IMR-90 (cell line): Measurements from ENCODE around the gene SGSH. TPM values are rescaled to one million over a fixed set of nuclear protein-coding genes. Genes with fewer than 3 reads are reported as not detected.

Experiments used
- ATAC-seq: fragments of 200-7000 bp; cut with Tn5 transposase; 2 replicates; pipeline ENCODE4 v1.9.1; 2020; ENCODE audit warnings: low read depth, mild to moderate bottlenecking, moderate library complexity
- BruUV-seq: library from RNA; stranded (reverse); fragments of 400-500 nt; replicated peaks from 2 replicates; lab custom pipeline; 2021; lab: Mats Ljungman, UMichigan
- CTCF ChIA-PET: fragments of 300-600 bp; formaldehyde crosslinking; extraction: SDS; loops from one replicate; lab custom pipeline; 2021; ENCODE audit warnings: antibody characterized with exemption; lab: Yijun Ruan, JAX
- POLR2A ChIA-PET: fragments of 300-600 bp; sonication (Branson Sonifier 250); formaldehyde crosslinking; loops from one replicate; lab custom pipeline; 2022; ENCODE audit warnings: antibody characterized with exemption; ENCODE audit not compliant: unreplicated experiment; lab: Charles Lee
- DNase-seq: peaks from one replicate; pipeline ENCODE4 v3.0.0; 2013
- H2AFZ ChIP-seq: replicated peaks from 2 replicates; pipeline ENCODE3; 2013; ENCODE audit warnings: low read length, mild to moderate bottlenecking; ENCODE audit not compliant: poor library complexity
- H2AK5ac ChIP-seq: 2 replicates; pipeline ENCODE4 v1.6.1; 2013; ENCODE audit warnings: low read depth, low read length, inconsistent platforms
- H2AK9ac ChIP-seq: replicated peaks from 2 replicates; pipeline ENCODE3; 2013; ENCODE audit warnings: mild to moderate bottlenecking, low read depth, low read length, moderate library complexity; ENCODE audit not compliant: poor library complexity
- H2BK120ac ChIP-seq: 2 replicates; pipeline ENCODE4 v1.6.1; 2013; ENCODE audit warnings: low read depth, low read length, inconsistent platforms
- H2BK15ac ChIP-seq: 3 replicates; pipeline ENCODE4 v1.6.1; 2013; ENCODE audit warnings: low read depth, low read length, inconsistent platforms
- H2BK20ac ChIP-seq: 2 replicates; pipeline ENCODE4 v1.6.1; 2013; ENCODE audit warnings: low read depth, mild to moderate bottlenecking, inconsistent platforms, low read length, moderate library complexity
- H2BK5ac ChIP-seq: 2 replicates; pipeline ENCODE4 v1.6.1; 2013; ENCODE audit warnings: mild to moderate bottlenecking, low read depth, low read length, inconsistent platforms; ENCODE audit not compliant: poor library complexity, severe bottlenecking
- H3K14ac ChIP-seq: replicated peaks from 2 replicates; pipeline ENCODE4 v1.6.1; 2013; ENCODE audit warnings: low read depth, low read length, inconsistent platforms
- H3K18ac ChIP-seq: 2 replicates; pipeline ENCODE4 v1.6.1; 2013; ENCODE audit warnings: low read depth, low read length, control low read depth
- H3K23ac ChIP-seq: 2 replicates; pipeline ENCODE4 v1.6.1; 2013; ENCODE audit warnings: low read depth, low read length, inconsistent platforms
- H3K27ac ChIP-seq: 2 replicates; pipeline ENCODE4 v1.5.1; 2013; ENCODE audit warnings: mild to moderate bottlenecking, control low read depth, low read length; ENCODE audit not compliant: insufficient read depth
- H3K27me3 ChIP-seq: 2 replicates; pipeline ENCODE4 v1.6.1; 2013; ENCODE audit warnings: low read length; ENCODE audit not compliant: control insufficient read depth, insufficient read depth
- H3K36me3 ChIP-seq: 2 replicates; pipeline ENCODE4 v1.6.1; 2013; ENCODE audit warnings: low read length, mixed read lengths; ENCODE audit not compliant: control insufficient read depth, insufficient read depth
- H3K4ac ChIP-seq: 2 replicates; pipeline ENCODE4 v1.6.1; 2013; ENCODE audit warnings: low read depth, low read length, inconsistent platforms
- H3K4me1 ChIP-seq: 2 replicates; pipeline ENCODE4 v1.6.1; 2013; ENCODE audit warnings: low read length, mixed read lengths; ENCODE audit not compliant: control insufficient read depth, insufficient read depth
- H3K4me2 ChIP-seq: 2 replicates; pipeline ENCODE4 v1.6.1; 2013; ENCODE audit warnings: low read depth, mild to moderate bottlenecking, control low read depth, low read length, moderate library complexity
- H3K4me3 ChIP-seq: 2 replicates; pipeline ENCODE4 v1.5.1; 2013; ENCODE audit warnings: low read depth, mild to moderate bottlenecking, control low read depth, low read length, moderate library complexity; ENCODE audit not compliant: insufficient read depth
- H3K56ac ChIP-seq: 2 replicates; pipeline ENCODE4 v1.6.1; 2013; ENCODE audit warnings: low read length, inconsistent platforms; ENCODE audit not compliant: insufficient read depth; ENCODE audit errors: extremely low read depth
- H3K79me1 ChIP-seq, 2 experiments: 2 replicates each; pipeline ENCODE4 v1.6.1; 2013; ENCODE audit warnings: low read length in 2 of 2, inconsistent platforms in 1 of 2, low read depth in 1 of 2
- H3K9ac ChIP-seq: 2 replicates; pipeline ENCODE4 v1.6.1; 2013; ENCODE audit warnings: low read depth, low read length, control low read depth
- H3K9me1 ChIP-seq: 2 replicates; pipeline ENCODE4 v1.6.1; 2013; ENCODE audit warnings: low read length, inconsistent platforms; ENCODE audit not compliant: insufficient read depth
- H3K9me3 ChIP-seq: 2 replicates; pipeline ENCODE4 v1.6.1; 2013; ENCODE audit warnings: low read length; ENCODE audit not compliant: control insufficient read depth, insufficient read depth
- H4K20me1 ChIP-seq: 2 replicates; pipeline ENCODE4 v1.6.1; 2013; ENCODE audit warnings: low read length, inconsistent platforms; ENCODE audit not compliant: insufficient read depth
- H4K5ac ChIP-seq: 2 replicates; pipeline ENCODE4 v1.6.1; 2013; ENCODE audit warnings: mild to moderate bottlenecking, low read depth, low read length, control low read depth
- H4K8ac ChIP-seq, 2 experiments: 2 replicates each; pipeline ENCODE4 v1.6.1; 2013; ENCODE audit warnings: low read depth in 2 of 2, low read length in 2 of 2, control low read depth in 1 of 2, inconsistent platforms in 1 of 2
- H4K91ac ChIP-seq: 2 replicates; pipeline ENCODE4 v1.6.1; 2013; ENCODE audit warnings: low read depth, low read length, inconsistent platforms; ENCODE audit not compliant: insufficient read depth
- BHLHE40 ChIP-seq: fragments of 150-350 bp; IDR thresholded peaks from 2 replicates; pipeline ENCODE4 v1.6.1; 2016; ENCODE audit warnings: mild to moderate bottlenecking, low read depth, low read length
- CEBPB ChIP-seq: IDR thresholded peaks from 2 replicates; pipeline ENCODE4 v1.6.1; 2012; ENCODE audit warnings: low read depth, low read length, improper control_type of control experiment
- NFE2L2 ChIP-seq: fragments of 150-350 bp; IDR thresholded peaks from 2 replicates; pipeline ENCODE4 v1.6.1; 2016; ENCODE audit warnings: low read depth, mild to moderate bottlenecking, low read length
- POLR2A ChIP-seq: IDR thresholded peaks from 2 replicates; pipeline ENCODE4 v1.6.1; 2012; ENCODE audit warnings: mild to moderate bottlenecking, low read depth, low read length
- RCOR1 ChIP-seq: IDR thresholded peaks from 2 replicates; pipeline ENCODE4 v1.6.1; 2012; ENCODE audit warnings: mild to moderate bottlenecking, low read length, improper control_type of control experiment; ENCODE audit not compliant: insufficient replicate concordance
- WGBS, 2 experiments: methylation state at CpG; one replicate each; pipeline versions ENCODE4 v1.1.5 to v1.1.7; 2013; ENCODE audit warnings: missing lambda C conversion rate in 2 of 2; ENCODE audit not compliant: insufficient read length in 1 of 2; ENCODE audit errors: extremely low coverage in 2 of 2; 5-methylcytosine and 5-hydroxymethylcytosine counted together
- dilution Hi-C: fragments of 300-500 bp; cut with HindIII; formaldehyde crosslinking; loops from one replicate; pipeline ENCODE4 v1.14.3; 2018; ENCODE audit warnings: low sequenced_read_pairs; ENCODE audit not compliant: unreplicated experiment
- in situ Hi-C: fragments of 300-500 bp; cut with MboI; formaldehyde crosslinking; loops from 3 replicates; pipeline ENCODE4 v1.14.3; 2019; ENCODE audit warnings: low sequenced_read_pairs, inconsistent platforms, mixed read lengths
- intact Hi-C: fragments of 100-400 bp; cut with micrococcal nuclease; formaldehyde crosslinking; loops from 2 replicates; pipeline ENCODE4 v1.10.0; 2022
- polyA plus RNA-seq, 3 experiments: library from polyadenylated mRNA; depleted of rRNA; stranded (reverse); fragments of >200 nt; gene quantifications; 2 replicates each; pipeline ENCODE4 v1.2.3, GENCODE V29; 2012; ENCODE audit warnings: low replicate concordance in 1 of 3
- total RNA-seq: library from RNA; depleted of rRNA; stranded (reverse); fragments of >200 nt; gene quantifications from 2 replicates; pipeline ENCODE4 v1.2.3, GENCODE V29; 2012

SGSH gene
- total and polyA plus RNA-seq, 2 of the 4 experiments (the other 2 are of a cell fraction): 3.0 to 41.5 TPM

DNA sequence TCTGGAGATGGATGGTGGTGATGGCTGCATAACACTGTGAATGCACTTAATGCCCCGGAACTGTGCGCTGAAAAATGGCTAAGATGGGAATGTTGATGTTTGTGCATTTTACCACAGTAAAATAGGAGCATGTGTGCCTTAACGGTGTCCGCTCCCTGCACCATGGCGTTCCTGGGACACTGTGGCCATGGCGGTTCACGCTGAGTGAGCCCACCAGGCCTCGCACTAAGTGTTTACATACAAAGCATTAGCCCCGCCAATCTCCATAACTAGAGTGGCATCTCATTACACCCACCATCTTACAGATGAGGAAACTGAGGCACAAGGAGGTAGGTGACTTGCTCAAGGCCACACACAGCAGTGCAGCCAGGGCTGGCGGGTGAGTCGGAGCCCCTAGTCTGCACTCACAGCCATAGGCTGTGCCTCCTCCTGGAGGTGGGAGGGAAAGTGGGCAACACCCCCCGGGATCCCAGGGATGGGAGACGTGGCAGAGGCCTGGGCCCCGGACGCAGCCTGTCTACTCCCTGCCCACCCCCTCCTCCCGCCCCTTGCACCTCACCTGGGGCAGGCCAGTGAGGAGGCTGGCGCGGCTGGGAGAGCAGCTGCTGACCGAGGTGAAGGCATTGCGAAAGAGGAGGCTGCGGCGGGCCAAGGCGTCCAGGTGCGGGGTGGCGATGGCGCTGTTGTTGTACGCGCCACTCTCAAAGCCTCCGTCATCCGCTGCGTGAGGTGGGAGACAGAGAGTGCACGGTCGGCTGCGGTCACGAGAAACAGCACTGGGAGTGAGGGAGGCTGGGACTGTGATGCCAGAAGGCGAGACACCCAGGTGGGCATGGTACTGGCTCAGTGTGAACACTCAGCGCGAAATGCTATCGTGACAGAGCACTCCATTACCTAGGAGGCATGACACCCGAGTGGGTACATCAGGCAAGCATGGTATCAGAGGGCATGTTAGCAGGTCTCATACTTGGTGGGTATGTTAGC is 3.4 kb downstream of the SGSH start:
- Histone ChIP-seq H3K9me1 (peaks cover 24% of the 10 kb centered on the region), H2BK20ac (no peak overlapping the region), H3K9ac (no peak overlapping the region), H2BK120ac (no peak overlapping the region), H4K91ac (no peak overlapping the region), H3K27ac (no peak overlapping the region), H4K8ac (no peak overlapping the region), H4K5ac (no peak overlapping the region), H4K20me1 (peaks cover 33% of the 10 kb centered on the region), H2AK9ac (peak overlapping the region; percentile 50), H3K23ac (no peak overlapping the region), H2BK5ac (no peak overlapping the region), H2AFZ (peak overlapping the region; percentile 49), H3K27me3 (no peaks in the 10 kb centered on the region), H3K9me3 (no peaks in the 10 kb centered on the region), H3K79me1 (peaks cover 22 to 47% of the 10 kb centered on the region in 2 experiments), H3K4me1 (peaks cover 6% of the 10 kb centered on the region; the same call in 1 of the 2 replicates), H3K18ac (no peak overlapping the region), H3K4me2 (no peak overlapping the region), H3K14ac (no peak overlapping the region), H3K4ac (no peak overlapping the region), H3K56ac (no peak overlapping the region), H3K36me3 (peaks cover 53% of the 10 kb centered on the region), H2AK5ac (no peak overlapping the region), H3K4me3 (no peak overlapping the region), H2BK15ac (no peak overlapping the region)
- POLR2A ChIA-PET: no interaction called here
- TF ChIP-seq RCOR1 (no peak), BHLHE40 (no peak), CEBPB (peak; percentile 36; the same call in 1 of the 2 replicates), POLR2A (no peak), NFE2L2 (no peak)
- WGBS, 2 experiments: 91% methylated on average over 14 of the region's 40 CpGs; no CpG with 5 or more reads in 1 of the 2 experiments
- intact Hi-C loops (no loop called here), in situ Hi-C loops (no loop called here), dilution Hi-C loops (no loop called here)
- DNase-seq (no peak), ATAC-seq (no peak)
- CTCF ChIA-PET: interaction anchor here (0.6 kb wide), 1 partner anchor 358 kb away, joined by 3 read pairs; no protein-coding TSS in a partner anchor
- no TSS peak for BruUV-seq
